Prostate gland (tissue), 2 donors: Measurements from ENCODE around the gene CNTLN.

Experiments
- POLR2A ChIP-seq: fragments of 450-650 bp; IDR thresholded peaks from one replicate; pipeline ENCODE4 v1.6.1; 2016; ENCODE audit warnings: antibody characterized with exemption, mild to moderate bottlenecking
- POLR2AphosphoS5 ChIP-seq: sonication (generic); formaldehyde crosslinking; IDR thresholded peaks from one replicate; pipeline ENCODE4 v1.6.1; 2017; ENCODE audit warnings: antibody characterized with exemption
- TF ChIP-seq, protein P1 (sequence below), 4 experiments: fragments of 200-600 bp in 2 of 4; fragments of 450-650 bp in 2 of 4; sonication (generic) in 2 of 4; IDR thresholded peaks; 1 replicate in 3 of 4; 2 replicates in 1 of 4; pipeline ENCODE4 v1.5.1; 2016 to 2019; ENCODE audit warnings: antibody characterized with exemption in 4 of 4, mild to moderate bottlenecking in 2 of 4, moderate library complexity in 2 of 4

DNA sequence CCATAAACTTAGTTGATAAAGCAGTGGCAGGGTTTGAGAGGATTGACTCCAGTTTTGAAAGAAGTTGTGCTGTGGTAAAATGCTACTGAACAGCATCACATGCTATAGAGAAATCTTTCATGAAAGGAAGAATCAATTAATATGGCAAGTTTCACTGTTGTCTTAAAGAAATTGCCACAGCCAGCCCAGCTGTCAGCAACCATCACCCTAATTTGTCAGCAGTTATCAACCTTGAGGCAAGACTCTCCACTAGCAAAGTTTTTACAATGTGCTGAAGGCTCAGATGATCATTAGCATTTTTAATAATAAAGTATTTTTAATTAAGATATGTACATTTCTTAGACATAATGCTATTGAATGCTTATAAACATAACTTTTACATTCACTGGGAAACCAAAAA, 343.0 kb downstream of the CNTLN start:
- TF ChIP-seq, protein P1, sequence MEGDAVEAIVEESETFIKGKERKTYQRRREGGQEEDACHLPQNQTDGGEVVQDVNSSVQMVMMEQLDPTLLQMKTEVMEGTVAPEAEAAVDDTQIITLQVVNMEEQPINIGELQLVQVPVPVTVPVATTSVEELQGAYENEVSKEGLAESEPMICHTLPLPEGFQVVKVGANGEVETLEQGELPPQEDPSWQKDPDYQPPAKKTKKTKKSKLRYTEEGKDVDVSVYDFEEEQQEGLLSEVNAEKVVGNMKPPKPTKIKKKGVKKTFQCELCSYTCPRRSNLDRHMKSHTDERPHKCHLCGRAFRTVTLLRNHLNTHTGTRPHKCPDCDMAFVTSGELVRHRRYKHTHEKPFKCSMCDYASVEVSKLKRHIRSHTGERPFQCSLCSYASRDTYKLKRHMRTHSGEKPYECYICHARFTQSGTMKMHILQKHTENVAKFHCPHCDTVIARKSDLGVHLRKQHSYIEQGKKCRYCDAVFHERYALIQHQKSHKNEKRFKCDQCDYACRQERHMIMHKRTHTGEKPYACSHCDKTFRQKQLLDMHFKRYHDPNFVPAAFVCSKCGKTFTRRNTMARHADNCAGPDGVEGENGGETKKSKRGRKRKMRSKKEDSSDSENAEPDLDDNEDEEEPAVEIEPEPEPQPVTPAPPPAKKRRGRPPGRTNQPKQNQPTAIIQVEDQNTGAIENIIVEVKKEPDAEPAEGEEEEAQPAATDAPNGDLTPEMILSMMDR (IDR thresholded peaks at IDR 0.05) = no peak
- no peak for TF ChIP-seq POLR2AphosphoS5
- no peak for TF ChIP-seq POLR2A
